Mesendoderm (in vitro differentiated cells): ENCODE results near the gene SWAP70.
"Not testable (repeated sequence)": the region's sequence is repeated elsewhere in the genome, so short reads cannot be mapped to it uniquely, and the experiment has no call there.

Experiments
- DNase-seq: peaks from one replicate; pipeline ENCODE4 v3.0.0; 2013
- H2AK5ac ChIP-seq: 2 replicates; pipeline ENCODE4 v1.6.1; 2013; ENCODE audit warnings: low read length, inconsistent platforms
- H2BK120ac ChIP-seq: 2 replicates; pipeline ENCODE4 v1.6.1; 2013; ENCODE audit warnings: low read depth, mild to moderate bottlenecking, low read length, moderate library complexity, mixed read lengths
- H2BK15ac ChIP-seq: replicated peaks from 2 replicates; pipeline ENCODE4 v1.6.1; 2013; ENCODE audit warnings: low read depth, mild to moderate bottlenecking, moderate library complexity
- H2BK5ac ChIP-seq: 2 replicates; pipeline ENCODE4 v1.6.1; 2013; ENCODE audit warnings: low read length, inconsistent platforms
- H3K18ac ChIP-seq: 2 replicates; pipeline ENCODE4 v1.6.1; 2013; ENCODE audit warnings: mild to moderate bottlenecking, low read length, mixed read lengths
- H3K23ac ChIP-seq: one replicate; pipeline ENCODE4 v1.6.1; 2013; ENCODE audit warnings: low read length
- H3K27ac ChIP-seq: 2 replicates; pipeline ENCODE4 v1.5.1; 2013; ENCODE audit warnings: low read depth, mild to moderate bottlenecking, inconsistent platforms, low read length, moderate library complexity
- H3K27me3 ChIP-seq: 2 replicates; pipeline ENCODE4 v1.6.1; 2013; ENCODE audit warnings: low read length, control low read depth, mild to moderate bottlenecking, inconsistent platforms; ENCODE audit not compliant: insufficient read depth, poor library complexity
- H3K36me3 ChIP-seq: 2 replicates; pipeline ENCODE4 v1.6.1; 2013; ENCODE audit warnings: low read length, inconsistent platforms; ENCODE audit not compliant: control insufficient read depth, insufficient read depth
- H3K4ac ChIP-seq: one replicate; pipeline ENCODE4 v1.6.1; 2013; ENCODE audit warnings: low read depth, mild to moderate bottlenecking, low read length, moderate library complexity
- H3K4me1 ChIP-seq: 2 replicates; pipeline ENCODE4 v1.6.1; 2013; ENCODE audit warnings: low read depth, low read length, inconsistent platforms; ENCODE audit not compliant: control insufficient read depth
- H3K4me2 ChIP-seq: 2 replicates; pipeline ENCODE4 v1.6.1; 2013; ENCODE audit warnings: low read length
- H3K4me3 ChIP-seq: 2 replicates; pipeline ENCODE4 v1.5.1; 2013; ENCODE audit warnings: mild to moderate bottlenecking, low read length
- H3K56ac ChIP-seq: one replicate; pipeline ENCODE4 v1.6.1; 2013; ENCODE audit warnings: low read length
- H3K79me1 ChIP-seq: 2 replicates; pipeline ENCODE4 v1.6.1; 2013; ENCODE audit warnings: low read length, inconsistent platforms
- H3K79me2 ChIP-seq: 2 replicates; pipeline ENCODE4 v1.6.1; 2013; ENCODE audit warnings: mild to moderate bottlenecking, low read length; ENCODE audit not compliant: control insufficient read depth, insufficient read depth
- H3K9ac ChIP-seq: 2 replicates; pipeline ENCODE4 v1.6.1; 2013; ENCODE audit warnings: low read length, inconsistent platforms
- H4K5ac ChIP-seq: one replicate; pipeline ENCODE4 v1.6.1; 2013; ENCODE audit warnings: low read length
- H4K8ac ChIP-seq: one replicate; pipeline ENCODE4 v1.6.1; 2013; ENCODE audit warnings: low read depth, mild to moderate bottlenecking, control low read depth, low read length, moderate library complexity
- WGBS: extraction: QIAGEN DNeasy Blood & Tissue Kit; methylation state at CpG from one replicate; pipeline ENCODE4 v1.1.7; 2013; ENCODE audit warnings: low lambda C conversion rate, missing lambda C conversion rate; ENCODE audit not compliant: insufficient coverage; ENCODE audit errors: extremely low coverage; 5-methylcytosine and 5-hydroxymethylcytosine counted together

SWAP70 gene

GRCh38 chr11:9740202-9740883 lies 76.5 kb downstream of the SWAP70 start:
- no peak overlapping the region for H3K56ac ChIP-seq
- H3K79me2 ChIP-seq: no peaks in the 10 kb centered on the region
- H3K4me2 ChIP-seq: no peak overlapping the region
- no CpG with 5 or more reads among the region's 12 CpGs for WGBS
- H3K27me3 ChIP-seq: no peaks in the 10 kb centered on the region
- DNase-seq: no peak
- no peaks in the 10 kb centered on the region for H3K4me1 ChIP-seq
- H4K5ac ChIP-seq: no peak overlapping the region
- no peaks in the 10 kb centered on the region for H3K79me1 ChIP-seq
- H3K36me3 ChIP-seq: peaks cover 9% of the 10 kb centered on the region
- H2BK15ac ChIP-seq: no peak overlapping the region
- H3K9ac ChIP-seq: no peak overlapping the region
- no peak overlapping the region for H3K27ac ChIP-seq
- H3K4ac ChIP-seq: no peak overlapping the region
- no peak overlapping the region for H2BK5ac ChIP-seq
- no peak overlapping the region for H2AK5ac ChIP-seq
- no peak overlapping the region for H3K23ac ChIP-seq
- no peak overlapping the region for H3K18ac ChIP-seq
- H4K8ac ChIP-seq: no peak overlapping the region
- H3K4me3 ChIP-seq: no peak overlapping the region
- no peak overlapping the region for H2BK120ac ChIP-seq

- H3K18ac ChIP-seq: no peak overlapping the region
- H3K79me1 ChIP-seq: no peaks in the 10 kb centered on the region
- no peak overlapping the region for H3K27ac ChIP-seq
- H3K27me3 ChIP-seq: no peaks in the 10 kb centered on the region
- no peak overlapping the region for H2AK5ac ChIP-seq
- no peak for DNase-seq
- H2BK15ac ChIP-seq: no peak overlapping the region
- no peak overlapping the region for H3K9ac ChIP-seq
- H4K8ac ChIP-seq: no peak overlapping the region
- no peak overlapping the region for H4K5ac ChIP-seq
- no peak overlapping the region for H3K4ac ChIP-seq
- no peak overlapping the region for H2BK5ac ChIP-seq
- H3K4me1 ChIP-seq: no peaks in the 10 kb centered on the region
- no peaks in the 10 kb centered on the region for H3K79me2 ChIP-seq
- H3K4me3 ChIP-seq: no peak overlapping the region
- no peak overlapping the region for H3K4me2 ChIP-seq
- H2BK120ac ChIP-seq: no peak overlapping the region
- no CpG with 5 or more reads among the region's 6 CpGs for WGBS
- peaks cover 9% of the 10 kb centered on the region for H3K36me3 ChIP-seq
- H3K56ac ChIP-seq: no peak overlapping the region
- no peak overlapping the region for H3K23ac ChIP-seq
Measured at GRCh38 chr11:9741260-9741659, 77.4 kb downstream of the SWAP70 start.

- not testable (repeated sequence) for H3K4me1 ChIP-seq, H4K8ac ChIP-seq, H3K4ac ChIP-seq, H2BK5ac ChIP-seq, H3K79me1 ChIP-seq, DNase-seq, H3K4me2 ChIP-seq, H3K18ac ChIP-seq, H2AK5ac ChIP-seq, H4K5ac ChIP-seq, H3K27ac ChIP-seq, H3K56ac ChIP-seq, H3K27me3 ChIP-seq, H2BK15ac ChIP-seq, H3K79me2 ChIP-seq, H2BK120ac ChIP-seq, H3K4me3 ChIP-seq, H3K36me3 ChIP-seq, H3K9ac ChIP-seq, H3K23ac ChIP-seq
- WGBS: no CpG with 5 or more reads among the region's 3 CpGs
Measured at GRCh38 chr11:9743512-9743911, 79.6 kb downstream of the SWAP70 start.

- no peak overlapping the region for H3K18ac ChIP-seq
- no peak overlapping the region for H3K4ac ChIP-seq
- WGBS: no CpG with 5 or more reads among the region's 7 CpGs
Measured at GRCh38 chr11:9745411-9746211, 81.7 kb downstream of the SWAP70 start.

GRCh38 chr11:9747229-9747628 lies 83.4 kb downstream of the SWAP70 start:
- Histone ChIP-seq H4K5ac (no peak overlapping the region), H3K23ac (no peak overlapping the region), H3K18ac (no peak overlapping the region), H3K4me2 (no peak overlapping the region), H3K79me2 (no peaks in the 10 kb centered on the region), H3K27me3 (no peaks in the 10 kb centered on the region), H3K4me1 (no peaks in the 10 kb centered on the region), H3K56ac (no peak overlapping the region), H2BK5ac (no peak overlapping the region), H3K4ac (no peak overlapping the region), H3K79me1 (no peaks in the 10 kb centered on the region), H2BK15ac (no peak overlapping the region), H3K4me3 (no peak overlapping the region), H3K36me3 (peaks cover 3% of the 10 kb centered on the region), H3K27ac (no peak overlapping the region), H4K8ac (no peak overlapping the region), H2BK120ac (no peak overlapping the region), H2AK5ac (no peak overlapping the region), H3K9ac (no peak overlapping the region)
- DNase-seq: no peak
- no CpG with 5 or more reads among the region's 1 CpG for WGBS

More at GRCh38 chr11:9745411-9746211, 81.7 kb downstream of the SWAP70 start:
- Histone ChIP-seq H3K4me2 (no peak overlapping the region), H4K5ac (no peak overlapping the region), H3K56ac (no peak overlapping the region), H3K9ac (no peak overlapping the region), H2BK120ac (no peak overlapping the region), H3K4me1 (no peaks in the 10 kb centered on the region), H3K4me3 (no peak overlapping the region), H3K79me2 (no peaks in the 10 kb centered on the region), H2BK5ac (no peak overlapping the region), H4K8ac (no peak overlapping the region), H2BK15ac (no peak overlapping the region), H3K23ac (no peak overlapping the region), H3K27me3 (no peaks in the 10 kb centered on the region), H3K79me1 (no peaks in the 10 kb centered on the region), H3K27ac (no peak overlapping the region), H2AK5ac (no peak overlapping the region), H3K36me3 (peaks cover 4% of the 10 kb centered on the region)
- no peak for DNase-seq
